IPS DF 4.7 (cell line): ENCODE data around the gene POLRMT.
"Not testable (repeated sequence)": the region's sequence is repeated elsewhere in the genome, so short reads cannot be mapped to it uniquely, and the experiment has no call there.

Experiments
- DNase-seq: peaks from one replicate; pipeline ENCODE4 v3.0.0-alpha.2; 2013; ENCODE audit warnings: low spot score; ENCODE audit errors: extremely low read depth

The POLRMT gene

GRCh38 chr19:594265-594870 lies 39.0 kb downstream of the POLRMT start:
- no peak for DNase-seq

- no peak for DNase-seq
Observed at GRCh38 chr19:593505-593904, 39.8 kb downstream of the POLRMT start.

GRCh38 chr19:593055-593454 lies 40.3 kb downstream of the POLRMT start:
- no peak for DNase-seq

- no peak for DNase-seq
Observed at GRCh38 chr19:592101-592500, 41.2 kb downstream of the POLRMT start.

GRCh38 chr19:591099-591958 lies 42.0 kb downstream of the POLRMT start:
- no peak for DNase-seq

GRCh38 chr19:590750-591098 lies 42.6 kb downstream of the POLRMT start:
- DNase-seq, result no peak

- DNase-seq, result no peak
Observed at GRCh38 chr19:590396-590745, 43.0 kb downstream of the POLRMT start.

GRCh38 chr19:589693-590395 lies 43.5 kb downstream of the POLRMT start, which contains the start of gene HCN2:
HCN2 (plus strand) TSS chr19:589881; CDS start chr19:589946, 65 bp downstream.
- no peak for DNase-seq

- DNase-seq, result no peak
Observed at GRCh38 chr19:588741-589692, 44.3 kb downstream of the POLRMT start.

- no peak for DNase-seq
Observed at GRCh38 chr19:588093-588740, 45.1 kb downstream of the POLRMT start.

- no peak for DNase-seq
Observed at GRCh38 chr19:585551-586110, 47.7 kb downstream of the POLRMT start.

GRCh38 chr19:585146-585545 lies 48.2 kb downstream of the POLRMT start:
- not testable (repeated sequence) for DNase-seq

GRCh38 chr19:584240-585001 lies 48.9 kb downstream of the POLRMT start:
- DNase-seq, result no peak

- DNase-seq, result no peak
Observed at GRCh38 chr19:583968-584239, 49.4 kb downstream of the POLRMT start.

- no peak for DNase-seq
Observed at GRCh38 chr19:583198-583967, 50.0 kb downstream of the POLRMT start.

- no peak for DNase-seq
Observed at GRCh38 chr19:582497-583197, 50.7 kb downstream of the POLRMT start.

GRCh38 chr19:581399-582111 lies 51.8 kb downstream of the POLRMT start:
- DNase-seq, result no peak

- no peak for DNase-seq
Observed at GRCh38 chr19:580274-580835, 53.0 kb downstream of the POLRMT start.
